Measurements from ENCODE around the gene CFI. TPM values are rescaled to one million over a fixed set of nuclear protein-coding genes. Genes with fewer than 3 reads are reported as not detected.

CFI gene
- total RNA-seq, 4 donors from 2014 or later = 6.8 to 19.5 (median 12.9) TPM

DNA sequence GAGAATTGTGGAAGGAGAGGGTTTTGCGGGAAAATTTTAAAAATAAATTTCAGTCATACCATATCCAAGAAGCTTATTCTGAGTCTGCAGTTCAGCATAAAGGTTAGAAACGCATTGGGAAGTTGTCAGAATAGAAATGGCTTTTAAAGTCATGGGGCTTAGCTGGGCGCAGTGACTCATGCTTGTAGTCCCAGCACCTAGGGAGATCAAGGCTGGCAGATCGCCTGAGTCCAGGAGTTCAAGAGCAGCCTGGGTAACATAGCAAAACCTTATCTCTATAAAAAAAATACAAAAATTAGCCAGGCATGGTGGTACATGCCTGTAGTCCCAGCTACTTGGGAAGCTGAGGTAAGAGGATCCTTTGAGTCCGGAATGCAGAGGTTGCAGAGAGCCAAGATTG, 68.1 kb downstream of the CFI start:
- H3K27me3 ChIP-seq = peaks cover 4% of the 10 kb centered on the region
- peaks cover 0 to 7% (median 3%) of the 10 kb centered on the region in 3 donors for H3K4me1 ChIP-seq
- H3K27ac ChIP-seq = no peak overlapping the region
- 86 to 94% methylated on average over 2 to 5 of the region's 5 CpGs for WGBS, 2 donors (ENCODE audit: low coverage in 1 of 2)
- ATAC-seq = no peak
- no peaks in the 10 kb centered on the region for H3K36me3 ChIP-seq
- H3K9me3 ChIP-seq = no peaks in the 10 kb centered on the region
- TF ChIP-seq EP300 (IDR thresholded peaks at IDR 0.05) = no peak
- no peak for TF ChIP-seq POLR2AphosphoS5 (IDR thresholded peaks at IDR 0.05)
- TF ChIP-seq, protein P1, sequence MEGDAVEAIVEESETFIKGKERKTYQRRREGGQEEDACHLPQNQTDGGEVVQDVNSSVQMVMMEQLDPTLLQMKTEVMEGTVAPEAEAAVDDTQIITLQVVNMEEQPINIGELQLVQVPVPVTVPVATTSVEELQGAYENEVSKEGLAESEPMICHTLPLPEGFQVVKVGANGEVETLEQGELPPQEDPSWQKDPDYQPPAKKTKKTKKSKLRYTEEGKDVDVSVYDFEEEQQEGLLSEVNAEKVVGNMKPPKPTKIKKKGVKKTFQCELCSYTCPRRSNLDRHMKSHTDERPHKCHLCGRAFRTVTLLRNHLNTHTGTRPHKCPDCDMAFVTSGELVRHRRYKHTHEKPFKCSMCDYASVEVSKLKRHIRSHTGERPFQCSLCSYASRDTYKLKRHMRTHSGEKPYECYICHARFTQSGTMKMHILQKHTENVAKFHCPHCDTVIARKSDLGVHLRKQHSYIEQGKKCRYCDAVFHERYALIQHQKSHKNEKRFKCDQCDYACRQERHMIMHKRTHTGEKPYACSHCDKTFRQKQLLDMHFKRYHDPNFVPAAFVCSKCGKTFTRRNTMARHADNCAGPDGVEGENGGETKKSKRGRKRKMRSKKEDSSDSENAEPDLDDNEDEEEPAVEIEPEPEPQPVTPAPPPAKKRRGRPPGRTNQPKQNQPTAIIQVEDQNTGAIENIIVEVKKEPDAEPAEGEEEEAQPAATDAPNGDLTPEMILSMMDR (IDR thresholded peaks at IDR 0.05) = no peak
- TF ChIP-seq POLR2A (IDR thresholded peaks at IDR 0.05) = no peak
- H3K4me3 ChIP-seq = no peak overlapping the region

DNA sequence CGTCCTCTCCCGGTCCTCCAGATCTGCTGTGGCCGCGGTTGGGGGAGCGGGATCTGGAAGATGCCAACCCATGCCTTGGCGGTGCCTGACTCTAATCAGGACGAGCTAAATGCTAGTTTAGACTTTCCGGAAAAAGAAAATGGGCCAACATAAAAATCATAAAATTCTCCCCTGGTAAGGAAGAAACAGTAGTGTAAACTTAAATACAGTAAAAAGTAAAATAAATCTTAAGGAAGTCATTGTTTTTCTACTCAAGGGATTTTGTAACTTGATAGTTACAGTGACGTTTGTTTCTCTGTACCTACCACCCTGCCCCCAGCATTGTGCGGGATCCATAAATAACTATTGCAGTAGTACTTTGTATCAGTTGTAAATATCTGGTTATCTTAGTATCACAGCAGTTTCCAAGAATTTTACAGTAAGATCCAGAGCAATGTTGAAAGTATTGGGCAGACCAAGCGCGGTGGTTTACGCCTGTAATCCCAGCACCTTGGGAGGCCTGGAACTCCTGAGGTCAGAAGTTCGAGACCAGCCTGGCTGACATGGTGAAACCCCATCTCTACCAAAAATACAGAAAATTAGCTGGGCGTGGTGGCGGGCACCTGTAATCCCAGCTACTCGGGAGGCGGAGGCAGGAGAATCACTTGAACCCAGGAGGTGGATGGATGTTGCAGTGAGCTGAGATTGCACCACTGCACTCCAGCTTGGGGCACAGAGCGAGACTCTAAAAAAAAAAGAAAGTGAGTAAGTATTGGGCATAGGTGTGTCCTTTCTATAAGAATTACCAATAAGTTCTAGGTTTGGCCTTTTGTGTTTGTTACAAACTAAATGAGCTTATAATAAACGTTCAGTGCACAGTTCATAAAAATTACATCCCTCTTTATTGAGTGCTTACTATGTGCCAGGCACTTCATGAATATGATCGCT, 70.9 kb downstream of the CFI start:
- Histone ChIP-seq H3K36me3 (no peaks in the 10 kb centered on the region), H3K4me1 (peaks cover 0 to 17% (median 3%) of the 10 kb centered on the region in 3 donors), H3K9me3 (no peaks in the 10 kb centered on the region), H3K27ac (peak overlapping the region; percentile 57 to 87 (median 68)), H3K4me3 (peak overlapping the region; percentile 86 to 87), H3K27me3 (no peaks in the 10 kb centered on the region)
- 68 to 73% methylated on average over 7 to 16 of the region's 21 CpGs for WGBS, 2 donors (ENCODE audit: low coverage in 1 of 2)
- no peak for ATAC-seq
- no peak for TF ChIP-seq POLR2AphosphoS5 (IDR thresholded peaks at IDR 0.05)
- no peak for TF ChIP-seq EP300 (IDR thresholded peaks at IDR 0.05)
- no peak for TF ChIP-seq POLR2A (IDR thresholded peaks at IDR 0.05)
- TF ChIP-seq, protein P1 (IDR thresholded peaks at IDR 0.05) = no peak

DNA sequence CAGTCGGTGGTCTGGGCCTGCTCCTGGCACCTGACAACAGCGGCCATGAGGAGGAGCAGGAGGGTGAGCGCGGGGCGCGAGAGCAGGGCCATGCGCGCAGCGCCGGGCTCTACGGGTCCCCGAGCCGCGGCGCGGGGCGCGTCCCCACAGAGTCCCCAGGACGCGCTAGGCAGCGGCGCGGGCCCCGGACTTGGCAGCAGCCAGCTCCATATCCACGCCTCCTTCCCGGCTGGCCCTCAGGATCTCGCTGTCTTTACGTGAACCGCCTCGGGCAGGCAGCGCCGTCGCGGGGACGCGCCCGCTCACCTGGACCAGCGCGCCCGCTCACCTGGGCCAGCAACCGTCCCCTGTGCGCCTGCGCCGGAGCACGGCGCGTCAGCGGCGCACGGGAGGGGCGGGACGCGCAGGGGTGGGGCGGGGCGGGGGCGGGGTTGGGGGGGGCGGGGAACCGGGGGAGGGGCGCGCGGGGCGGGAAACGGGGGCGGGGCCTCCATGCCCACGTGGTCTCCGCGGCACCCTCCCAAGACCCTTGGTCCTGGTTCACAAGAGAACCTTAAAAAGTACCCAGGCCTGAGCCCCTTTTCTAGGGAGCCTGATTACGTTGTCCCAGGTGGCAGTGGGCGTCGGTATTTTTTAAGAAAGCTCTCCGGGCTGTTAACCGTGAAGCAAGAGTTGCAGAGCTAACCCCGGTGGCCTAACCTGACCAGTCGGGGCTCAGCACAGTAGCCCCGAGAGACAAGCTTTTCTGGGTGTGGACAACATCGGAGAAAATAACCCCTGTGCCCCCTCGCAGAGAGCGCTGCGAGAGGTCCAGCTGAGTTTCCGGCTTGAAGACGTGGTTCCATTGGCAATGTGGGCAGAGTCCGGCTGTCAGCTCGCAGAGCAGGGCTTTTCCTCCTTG, 71.8 kb downstream of the CFI start, which contains the start of gene PLA2G12A:
Gene PLA2G12A (minus strand): TSS at position 353 of the 901 bp plus-strand sequence. CDS start 261 bp downstream, at position 92.
- Histone ChIP-seq H3K4me1 (peaks cover 0 to 17% (median 3%) of the 10 kb centered on the region in 3 donors), H3K36me3 (no peaks in the 10 kb centered on the region), H3K4me3 (peak within 1 kb of the TSS; percentile 86 to 87), H3K27me3 (no peaks in the 10 kb centered on the region), H3K9me3 (no peaks in the 10 kb centered on the region), H3K27ac (peak within 1 kb of the TSS; percentile 57 to 87 (median 68))
- peak; percentile 92 for ATAC-seq
- TF ChIP-seq, protein P1 (IDR thresholded peaks at IDR 0.05) = no peak
- no peak for TF ChIP-seq EP300 (IDR thresholded peaks at IDR 0.05)
- peak; percentile 17 to 38 for TF ChIP-seq POLR2A (IDR thresholded peaks at IDR 0.05)
- peak; percentile 11 for TF ChIP-seq POLR2AphosphoS5 (IDR thresholded peaks at IDR 0.05)
- WGBS, 2 donors (ENCODE audit: low coverage in 1 of 2) = no CpG with 5 or more reads among the region's 83 CpGs

DNA sequence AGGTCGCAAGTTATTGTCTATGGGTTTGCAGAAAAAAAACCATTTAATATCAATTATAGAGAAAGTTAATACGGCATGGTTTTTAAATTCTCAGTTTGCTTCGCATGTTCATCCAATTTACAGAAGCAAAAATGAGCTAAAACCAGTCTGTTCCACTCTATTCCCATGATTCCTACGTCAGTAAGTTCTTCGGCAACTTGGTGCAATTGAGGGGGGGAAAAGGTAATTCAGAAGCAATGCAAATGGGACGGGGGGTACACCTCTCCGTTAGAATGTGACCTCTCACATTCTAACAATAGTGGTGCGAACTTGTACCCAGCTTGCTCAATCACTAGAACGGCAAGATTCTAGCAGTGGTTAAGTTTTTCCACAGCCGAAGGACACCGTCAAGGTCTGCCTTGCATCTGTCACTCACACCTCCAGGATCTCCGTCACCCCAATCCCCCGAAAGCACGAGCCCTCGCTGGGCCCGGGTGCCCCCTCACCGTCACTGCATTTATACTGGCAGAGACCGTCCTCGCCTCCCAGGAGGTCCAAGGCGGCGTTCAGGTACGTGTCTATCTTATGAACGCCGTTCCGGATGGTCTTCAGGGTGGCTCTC, 72.6 kb downstream of the CFI start:
- Histone ChIP-seq H3K4me3 (peak overlapping the region; percentile 86 to 87), H3K27ac (peak overlapping the region in 3 of 4 donors; percentile 62 to 87 (median 75)), H3K4me1 (peaks cover 0 to 17% (median 3%) of the 10 kb centered on the region in 3 donors), H3K9me3 (no peaks in the 10 kb centered on the region), H3K27me3 (no peaks in the 10 kb centered on the region), H3K36me3 (no peaks in the 10 kb centered on the region)
- peak; percentile 2 for ATAC-seq
- TF ChIP-seq POLR2A (IDR thresholded peaks at IDR 0.05) (no peak), EP300 (IDR thresholded peaks at IDR 0.05) (no peak), POLR2AphosphoS5 (IDR thresholded peaks at IDR 0.05) (no peak)
- TF ChIP-seq, protein P1 (IDR thresholded peaks at IDR 0.05) = no peak
- 8 to 9% methylated on average over 10 of the region's 25 CpGs for WGBS, 2 donors (ENCODE audit: low coverage in 1 of 2)
